Astrocyte of the spinal cord (primary cell): ENCODE measurements around the gene ZNF248.

Source experiments
- DNase-seq: peaks from one replicate; pipeline ENCODE4 v3.0.0; 2011; ENCODE audit warnings: low read depth, low spot score
- H3K4me3 ChIP-seq: 2 replicates; pipeline ENCODE4 v1.5.1; 2011; ENCODE audit warnings: low read depth, mild to moderate bottlenecking, low read length, moderate library complexity
- CTCF ChIP-seq: IDR thresholded peaks from 2 replicates; pipeline ENCODE4 v1.5.1; 2012; ENCODE audit warnings: low read depth, mild to moderate bottlenecking, low read length, inconsistent platforms
- in situ Hi-C: cut with HindIII; loops from 2 replicates; pipeline ENCODE4 v1.10.0; 2017; ENCODE audit warnings: low sequenced_read_pairs

ZNF248 gene

GRCh38 chr10:37812290-37812689, 45.1 kb downstream of the ZNF248 start:
- no peak overlapping the region for H3K4me3 ChIP-seq
- no peak for DNase-seq
- in situ Hi-C loops, result no loop called here
- TF ChIP-seq CTCF, result no peak

GRCh38 chr10:37803269-37803668, 54.1 kb downstream of the ZNF248 start:
- in situ Hi-C loops, result no loop called here

GRCh38 chr10:37801557-37801956, 55.9 kb downstream of the ZNF248 start:
- no peak for DNase-seq
- no peak for TF ChIP-seq CTCF
- in situ Hi-C loops, result no loop called here
- no peak overlapping the region for H3K4me3 ChIP-seq

More at GRCh38 chr10:37803269-37803668, 54.1 kb downstream of the ZNF248 start:
- DNase-seq, result no peak
- no peak overlapping the region for H3K4me3 ChIP-seq
- TF ChIP-seq CTCF, result no peak

- no peak for DNase-seq
- no peak overlapping the region for H3K4me3 ChIP-seq
- in situ Hi-C loops, result no loop called here
- TF ChIP-seq CTCF, result no peak
Observed at GRCh38 chr10:37794305-37794976, 63.0 kb downstream of the ZNF248 start.

GRCh38 chr10:37789590-37789989, 67.8 kb downstream of the ZNF248 start:
- no peak for TF ChIP-seq CTCF
- H3K4me3 ChIP-seq, result no peak overlapping the region
- no peak for DNase-seq
- in situ Hi-C loops, result no loop called here

GRCh38 chr10:37784678-37785077, 72.7 kb downstream of the ZNF248 start:
- in situ Hi-C loops, result no loop called here
- no peak overlapping the region for H3K4me3 ChIP-seq
- no peak for TF ChIP-seq CTCF
- DNase-seq, result no peak

- in situ Hi-C loops, result no loop called here
- no peak for TF ChIP-seq CTCF
- H3K4me3 ChIP-seq, result no peak overlapping the region
- no peak for DNase-seq
Observed at GRCh38 chr10:37780536-37780935, 76.9 kb downstream of the ZNF248 start.
